ENCODE measurements around the gene HDAC8.
"Not testable (repeated sequence)": the region's sequence is repeated elsewhere in the genome, so short reads cannot be mapped to it uniquely, and the experiment has no call there.

HDAC8 gene

DNA sequence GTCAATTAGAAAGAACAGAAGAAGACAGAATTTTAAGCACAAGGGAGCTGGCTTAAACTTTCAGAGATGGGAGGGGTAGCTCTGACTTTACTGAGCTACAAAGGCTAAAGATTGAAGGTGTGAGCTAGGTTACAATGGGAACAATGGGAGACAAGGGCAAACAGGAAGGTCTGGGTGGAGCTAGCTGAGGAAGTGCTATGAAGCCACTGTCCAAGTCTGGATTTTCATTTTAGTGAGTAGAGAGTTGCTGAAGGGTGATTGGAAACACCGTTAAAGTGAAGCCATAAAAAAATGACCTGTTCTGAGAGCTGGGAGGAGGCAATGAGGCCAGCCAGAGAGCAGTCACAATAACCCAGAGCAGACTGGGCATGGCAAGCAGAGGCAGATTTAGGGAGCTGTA lies 162.7 kb downstream of the HDAC8 start:
- no peak for DNase-seq
- Histone ChIP-seq H3K79me2 (ENCODE audit: low read length) (no peaks in the 10 kb centered on the region), H3K27ac (ENCODE audit: low read length) (no peak overlapping the region), H4K20me1 (ENCODE audit: insufficient read depth, low read length) (no peaks in the 10 kb centered on the region), H3K36me3 (replicated peaks; ENCODE audit: insufficient read depth, low read length) (no peaks in the 10 kb centered on the region), H3K9me3 (replicated peaks; ENCODE audit: insufficient read depth, low read length) (no peaks in the 10 kb centered on the region), H3F3A (ENCODE audit: insufficient read depth, low read length) (no peaks in the 10 kb centered on the region), H3K4me1 (ENCODE audit: low read length) (no peaks in the 10 kb centered on the region), H3K27me3 (replicated peaks; ENCODE audit: insufficient read depth, low read length) (no peaks in the 10 kb centered on the region), H2AFZ (ENCODE audit: low read length) (no peak overlapping the region), H3K4me2 (ENCODE audit: low read depth, low read length) (no peak overlapping the region), H3K4me3 (ENCODE audit: low read length) (no peak overlapping the region), H3K9me2 (replicated peaks; ENCODE audit: insufficient read depth, low read length) (no peaks in the 10 kb centered on the region), H3K9ac (ENCODE audit: low read length) (no peak overlapping the region)
- TF ChIP-seq EZH2phosphoT487 (IDR thresholded peaks at IDR 0.05; ENCODE audit: low read length) (no peak), EZH2 (optimal IDR thresholded peaks at IDR 0.05; ENCODE audit: low read depth, low read length) (no peak)
- TF ChIP-seq, protein P1, sequence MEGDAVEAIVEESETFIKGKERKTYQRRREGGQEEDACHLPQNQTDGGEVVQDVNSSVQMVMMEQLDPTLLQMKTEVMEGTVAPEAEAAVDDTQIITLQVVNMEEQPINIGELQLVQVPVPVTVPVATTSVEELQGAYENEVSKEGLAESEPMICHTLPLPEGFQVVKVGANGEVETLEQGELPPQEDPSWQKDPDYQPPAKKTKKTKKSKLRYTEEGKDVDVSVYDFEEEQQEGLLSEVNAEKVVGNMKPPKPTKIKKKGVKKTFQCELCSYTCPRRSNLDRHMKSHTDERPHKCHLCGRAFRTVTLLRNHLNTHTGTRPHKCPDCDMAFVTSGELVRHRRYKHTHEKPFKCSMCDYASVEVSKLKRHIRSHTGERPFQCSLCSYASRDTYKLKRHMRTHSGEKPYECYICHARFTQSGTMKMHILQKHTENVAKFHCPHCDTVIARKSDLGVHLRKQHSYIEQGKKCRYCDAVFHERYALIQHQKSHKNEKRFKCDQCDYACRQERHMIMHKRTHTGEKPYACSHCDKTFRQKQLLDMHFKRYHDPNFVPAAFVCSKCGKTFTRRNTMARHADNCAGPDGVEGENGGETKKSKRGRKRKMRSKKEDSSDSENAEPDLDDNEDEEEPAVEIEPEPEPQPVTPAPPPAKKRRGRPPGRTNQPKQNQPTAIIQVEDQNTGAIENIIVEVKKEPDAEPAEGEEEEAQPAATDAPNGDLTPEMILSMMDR (IDR thresholded peaks at IDR 0.05; ENCODE audit: low read length) = no peak

DNA sequence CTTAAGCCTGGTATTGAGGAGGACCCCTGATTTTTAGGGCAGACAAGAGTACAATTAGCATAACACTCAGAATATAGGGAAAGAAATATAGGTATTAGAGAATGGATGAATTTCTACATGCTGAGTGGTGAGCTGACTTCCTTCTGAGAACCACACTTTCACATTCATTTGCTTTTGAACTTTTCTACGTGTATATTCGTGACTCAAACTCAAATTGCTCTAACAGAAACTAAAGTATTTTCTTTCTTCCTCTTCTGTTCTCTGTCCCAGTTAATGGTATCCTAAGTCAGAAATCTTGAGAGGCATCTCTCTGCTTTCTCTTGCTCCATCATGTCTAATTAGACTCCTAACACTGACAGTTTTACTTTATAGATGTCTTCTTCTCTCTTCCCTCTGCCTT lies 163.8 kb downstream of the HDAC8 start:
- Histone ChIP-seq H3K9me2 (replicated peaks; ENCODE audit: insufficient read depth, low read length) (no peaks in the 10 kb centered on the region), H4K20me1 (ENCODE audit: insufficient read depth, low read length) (no peaks in the 10 kb centered on the region), H3K4me2 (ENCODE audit: low read depth, low read length) (no peak overlapping the region), H3K4me3 (ENCODE audit: low read length) (no peak overlapping the region), H3K36me3 (replicated peaks; ENCODE audit: insufficient read depth, low read length) (no peaks in the 10 kb centered on the region), H3K27me3 (replicated peaks; ENCODE audit: insufficient read depth, low read length) (no peaks in the 10 kb centered on the region), H2AFZ (ENCODE audit: low read length) (no peak overlapping the region), H3F3A (ENCODE audit: insufficient read depth, low read length) (no peaks in the 10 kb centered on the region), H3K9me3 (replicated peaks; ENCODE audit: insufficient read depth, low read length) (no peaks in the 10 kb centered on the region), H3K27ac (ENCODE audit: low read length) (no peak overlapping the region), H3K9ac (ENCODE audit: low read length) (no peak overlapping the region), H3K4me1 (ENCODE audit: low read length) (no peaks in the 10 kb centered on the region), H3K79me2 (ENCODE audit: low read length) (no peaks in the 10 kb centered on the region)
- no peak for DNase-seq
- no peak for TF ChIP-seq EZH2phosphoT487 (IDR thresholded peaks at IDR 0.05; ENCODE audit: low read length)
- TF ChIP-seq EZH2 (optimal IDR thresholded peaks at IDR 0.05; ENCODE audit: low read depth, low read length) = no peak
- TF ChIP-seq, protein P1 (IDR thresholded peaks at IDR 0.05; ENCODE audit: low read length) = no peak

DNA sequence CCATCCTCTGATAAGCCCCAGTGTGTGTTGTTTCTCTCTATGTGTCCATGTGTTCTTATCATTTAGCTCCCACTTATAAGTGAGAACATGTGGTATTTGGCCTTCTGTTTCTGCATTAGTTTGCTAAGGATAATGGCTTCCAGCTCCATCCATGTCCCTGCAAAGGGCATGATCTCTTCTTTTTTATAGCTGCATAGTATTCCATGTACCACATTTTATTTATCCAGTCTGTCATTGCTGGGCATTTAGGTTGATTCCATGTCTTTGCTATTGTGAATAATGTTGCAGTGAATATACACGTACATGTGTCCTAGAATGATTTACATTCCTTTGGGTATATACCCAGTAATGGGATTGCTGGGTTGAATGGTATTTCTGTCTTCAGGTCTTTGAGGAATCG lies 167.5 kb downstream of the HDAC8 start:
- not testable (repeated sequence) for H3K4me1 ChIP-seq (ENCODE audit: low read length); H3K79me2 ChIP-seq (ENCODE audit: low read length); H2AFZ ChIP-seq (ENCODE audit: low read length); DNase-seq; H3K4me2 ChIP-seq (ENCODE audit: low read depth, low read length); H3K9me2 ChIP-seq (replicated peaks; ENCODE audit: insufficient read depth, low read length); H3K27me3 ChIP-seq (replicated peaks; ENCODE audit: insufficient read depth, low read length); H3F3A ChIP-seq (ENCODE audit: insufficient read depth, low read length); H3K4me3 ChIP-seq (ENCODE audit: low read length); H3K36me3 ChIP-seq (replicated peaks; ENCODE audit: insufficient read depth, low read length); H3K9me3 ChIP-seq (replicated peaks; ENCODE audit: insufficient read depth, low read length); H3K9ac ChIP-seq (ENCODE audit: low read length); H4K20me1 ChIP-seq (ENCODE audit: insufficient read depth, low read length); H3K27ac ChIP-seq (ENCODE audit: low read length)

DNA sequence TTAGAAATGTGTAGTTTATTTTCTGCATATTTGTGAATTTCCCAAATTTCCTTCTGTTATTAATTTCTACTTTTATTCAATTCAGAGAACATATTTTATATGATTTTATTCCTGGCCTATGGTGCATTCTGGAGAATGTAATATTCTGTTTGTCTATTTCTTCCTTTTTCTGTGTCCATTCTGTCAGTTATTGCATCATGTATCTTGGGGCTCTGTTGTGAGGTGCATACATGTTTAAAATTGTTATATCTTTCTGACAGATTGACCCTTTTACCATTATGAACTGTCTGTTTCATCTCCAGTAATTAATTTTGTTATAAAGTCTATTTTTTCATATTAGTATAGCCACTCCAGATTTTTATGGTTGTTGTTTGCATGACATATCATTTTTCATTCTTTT lies 170.0 kb downstream of the HDAC8 start:
- H3K36me3 ChIP-seq (replicated peaks; ENCODE audit: insufficient read depth, low read length) = no peaks in the 10 kb centered on the region
- H3K4me2 ChIP-seq (ENCODE audit: low read depth, low read length) = no peak overlapping the region
- no peak overlapping the region for H2AFZ ChIP-seq (ENCODE audit: low read length)
- no peaks in the 10 kb centered on the region for H3K4me1 ChIP-seq (ENCODE audit: low read length)
- no peaks in the 10 kb centered on the region for H3K27me3 ChIP-seq (replicated peaks; ENCODE audit: insufficient read depth, low read length)
- H3F3A ChIP-seq (ENCODE audit: insufficient read depth, low read length) = no peaks in the 10 kb centered on the region
- no peak overlapping the region for H3K27ac ChIP-seq (ENCODE audit: low read length)
- DNase-seq = no peak
- H3K4me3 ChIP-seq (ENCODE audit: low read length) = no peak overlapping the region
- H3K9ac ChIP-seq (ENCODE audit: low read length) = no peak overlapping the region
- TF ChIP-seq, protein P1 (IDR thresholded peaks at IDR 0.05; ENCODE audit: low read length) = no peak
- no peak for TF ChIP-seq EZH2 (optimal IDR thresholded peaks at IDR 0.05; ENCODE audit: low read depth, low read length)
- TF ChIP-seq EZH2phosphoT487 (IDR thresholded peaks at IDR 0.05; ENCODE audit: low read length) = no peak
- no peaks in the 10 kb centered on the region for H3K9me2 ChIP-seq (replicated peaks; ENCODE audit: insufficient read depth, low read length)
- no peaks in the 10 kb centered on the region for H3K79me2 ChIP-seq (ENCODE audit: low read length)
- H3K9me3 ChIP-seq (replicated peaks; ENCODE audit: insufficient read depth, low read length) = no peaks in the 10 kb centered on the region
- no peaks in the 10 kb centered on the region for H4K20me1 ChIP-seq (ENCODE audit: insufficient read depth, low read length)
